Measurements from ENCODE around the gene DIO3.

DNA sequence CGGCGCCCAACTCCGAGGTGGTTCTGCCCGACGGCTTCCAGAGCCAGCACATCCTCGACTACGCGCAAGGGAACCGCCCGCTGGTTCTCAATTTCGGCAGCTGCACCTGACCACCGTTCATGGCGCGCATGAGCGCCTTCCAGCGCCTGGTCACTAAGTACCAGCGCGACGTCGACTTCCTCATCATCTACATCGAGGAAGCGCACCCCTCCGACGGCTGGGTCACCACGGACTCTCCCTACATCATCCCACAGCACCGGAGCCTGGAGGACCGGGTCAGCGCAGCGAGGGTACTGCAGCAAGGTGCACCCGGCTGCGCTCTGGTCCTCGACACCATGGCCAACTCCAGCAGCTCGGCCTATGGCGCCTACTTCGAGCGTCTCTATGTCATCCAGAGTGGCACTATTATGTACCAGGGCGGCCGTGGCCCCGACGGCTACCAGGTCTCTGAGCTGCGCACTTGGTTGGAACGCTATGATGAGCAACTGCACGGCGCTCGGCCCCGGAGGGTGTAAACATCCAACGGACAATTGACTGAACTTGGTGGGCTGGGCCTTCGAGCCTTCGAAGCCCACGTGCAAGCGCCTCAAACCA lies 699 bp downstream of the DIO3 start:
- TF ChIP-seq, protein P1, sequence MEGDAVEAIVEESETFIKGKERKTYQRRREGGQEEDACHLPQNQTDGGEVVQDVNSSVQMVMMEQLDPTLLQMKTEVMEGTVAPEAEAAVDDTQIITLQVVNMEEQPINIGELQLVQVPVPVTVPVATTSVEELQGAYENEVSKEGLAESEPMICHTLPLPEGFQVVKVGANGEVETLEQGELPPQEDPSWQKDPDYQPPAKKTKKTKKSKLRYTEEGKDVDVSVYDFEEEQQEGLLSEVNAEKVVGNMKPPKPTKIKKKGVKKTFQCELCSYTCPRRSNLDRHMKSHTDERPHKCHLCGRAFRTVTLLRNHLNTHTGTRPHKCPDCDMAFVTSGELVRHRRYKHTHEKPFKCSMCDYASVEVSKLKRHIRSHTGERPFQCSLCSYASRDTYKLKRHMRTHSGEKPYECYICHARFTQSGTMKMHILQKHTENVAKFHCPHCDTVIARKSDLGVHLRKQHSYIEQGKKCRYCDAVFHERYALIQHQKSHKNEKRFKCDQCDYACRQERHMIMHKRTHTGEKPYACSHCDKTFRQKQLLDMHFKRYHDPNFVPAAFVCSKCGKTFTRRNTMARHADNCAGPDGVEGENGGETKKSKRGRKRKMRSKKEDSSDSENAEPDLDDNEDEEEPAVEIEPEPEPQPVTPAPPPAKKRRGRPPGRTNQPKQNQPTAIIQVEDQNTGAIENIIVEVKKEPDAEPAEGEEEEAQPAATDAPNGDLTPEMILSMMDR (IDR thresholded peaks at IDR 0.05), result no peak
- TF ChIP-seq EP300 (IDR thresholded peaks at IDR 0.05) (no peak), POLR2A (IDR thresholded peaks at IDR 0.05) (no peak)
